ENCODE measurements around the gene SAMD4A.

Gene SAMD4A

GRCh38 chr14:54664961-54665360 is 98.0 kb downstream of the SAMD4A start:
- DNase-seq = no peak

GRCh38 chr14:54665946-54666345 is 99.0 kb downstream of the SAMD4A start:
- no peak for DNase-seq

- DNase-seq = no peak
These were observed 100.3 kb downstream of the SAMD4A start for GRCh38 chr14:54667026-54667744.

GRCh38 chr14:54667764-54668163 is 100.8 kb downstream of the SAMD4A start:
- no peak for DNase-seq

- DNase-seq = no peak
These were observed 103.0 kb downstream of the SAMD4A start for GRCh38 chr14:54669721-54670561.

- no peak for DNase-seq
These were observed 104.6 kb downstream of the SAMD4A start for GRCh38 chr14:54671537-54671936.

- no peak for DNase-seq
These were observed 105.3 kb downstream of the SAMD4A start for GRCh38 chr14:54672181-54672580.

- DNase-seq = no peak
These were observed 105.8 kb downstream of the SAMD4A start for GRCh38 chr14:54672688-54673087.

GRCh38 chr14:54673193-54674045 is 106.5 kb downstream of the SAMD4A start:
- DNase-seq = no peak

GRCh38 chr14:54674046-54674741 is 107.3 kb downstream of the SAMD4A start:
- no peak for DNase-seq

- no peak for DNase-seq
These were observed 108.6 kb downstream of the SAMD4A start for GRCh38 chr14:54675236-54676128.

GRCh38 chr14:54676812-54677708 is 110.1 kb downstream of the SAMD4A start:
- DNase-seq = no peak

- no peak for DNase-seq
These were observed 113.7 kb downstream of the SAMD4A start for GRCh38 chr14:54680651-54681050.

- no peak for DNase-seq
These were observed 114.9 kb downstream of the SAMD4A start for GRCh38 chr14:54681811-54682261.

GRCh38 chr14:54682578-54682977 is 115.7 kb downstream of the SAMD4A start:
- DNase-seq = no peak

- DNase-seq = no peak
These were observed 117.2 kb downstream of the SAMD4A start for GRCh38 chr14:54683882-54684794.

GRCh38 chr14:54685286-54685845 is 118.4 kb downstream of the SAMD4A start:
- no peak for DNase-seq

- DNase-seq = no peak
These were observed 119.4 kb downstream of the SAMD4A start for GRCh38 chr14:54686219-54686870.
